COR-L47 (cell line): ENCODE data around the gene UGCG.
"Not testable (repeated sequence)": the region's sequence is repeated elsewhere in the genome, so short reads cannot be mapped to it uniquely, and the experiment has no call there.

Experiments used
- DNase-seq: peaks from one replicate; lab custom pipeline; 2025; lab: John Stamatoyannopoulos, UW

UGCG gene

DNA sequence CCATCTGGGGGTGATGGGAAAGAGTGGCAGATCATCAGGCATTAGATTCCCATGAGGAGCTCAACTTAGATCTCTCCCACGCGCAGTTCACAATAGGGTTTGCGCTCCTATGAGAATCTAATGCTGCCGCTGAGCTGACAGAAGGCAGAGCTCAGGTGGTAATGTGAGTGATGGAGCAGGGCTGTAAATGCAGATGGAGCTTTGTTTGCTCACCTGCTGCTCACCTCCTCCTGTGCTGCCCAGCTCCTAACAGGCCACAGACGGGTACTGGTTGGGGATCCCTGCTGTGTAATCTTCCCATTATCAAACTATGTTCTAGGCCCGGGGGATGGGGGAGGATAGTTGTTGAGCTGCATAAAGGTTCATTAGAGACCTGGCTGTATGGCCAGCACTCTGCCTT lies 58.4 kb downstream of the UGCG start:
- DNase-seq: peak; percentile 92

GRCh38 chr9:111957856-111958631 lies 61.4 kb downstream of the UGCG start:
- DNase-seq: no peak

DNA sequence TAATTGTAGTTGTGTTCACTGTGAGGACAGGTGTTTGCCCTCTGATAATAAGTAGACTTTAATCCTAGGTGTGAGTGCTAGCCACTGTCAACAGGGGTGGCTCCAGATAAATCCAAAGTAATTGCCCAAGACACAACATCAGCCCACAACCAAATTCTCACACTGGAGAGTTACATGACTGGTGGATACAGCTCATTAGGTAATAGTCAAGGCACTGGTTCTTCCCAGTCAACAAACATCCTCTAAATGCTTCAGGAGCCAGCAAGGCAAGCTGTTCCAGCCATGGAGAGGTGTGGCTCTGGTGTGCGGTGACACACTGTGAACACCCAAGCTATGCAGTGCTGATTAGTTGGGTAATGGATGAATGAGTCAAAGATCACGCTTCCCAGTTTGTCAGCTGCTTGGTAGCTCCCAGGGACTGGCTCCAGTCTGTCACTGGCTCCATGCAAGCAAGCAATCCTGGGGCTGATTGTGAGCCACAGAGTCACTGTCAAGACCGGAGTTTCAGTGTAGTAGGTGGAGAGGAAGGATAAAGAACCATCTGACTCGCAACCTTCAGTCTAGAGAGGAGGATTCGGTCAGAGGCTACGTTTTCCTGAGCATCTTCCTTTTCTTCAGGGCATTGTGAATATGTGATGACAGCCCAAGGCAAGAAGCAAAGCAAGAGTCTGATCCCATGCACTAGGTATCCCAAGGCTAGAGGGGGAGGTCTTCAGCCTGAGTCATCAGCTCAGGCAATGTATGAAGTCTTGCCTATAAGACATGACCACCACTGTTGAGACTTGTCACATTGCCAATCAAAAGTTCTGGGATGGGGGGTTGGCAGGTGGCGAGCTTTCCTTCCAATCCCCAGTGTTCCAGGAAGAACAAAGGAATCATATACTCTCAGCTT lies 63.1 kb downstream of the UGCG start:
- DNase-seq: no peak

- not testable (repeated sequence) for DNase-seq
Observed at GRCh38 chr9:111960485-111960884, 63.9 kb downstream of the UGCG start.

- peak; percentile 24 for DNase-seq
Observed at GRCh38 chr9:111961009-111961408, 64.4 kb downstream of the UGCG start.

- DNase-seq: peak; percentile 86
Observed at GRCh38 chr9:111961575-111961974, 65.0 kb downstream of the UGCG start.

DNA sequence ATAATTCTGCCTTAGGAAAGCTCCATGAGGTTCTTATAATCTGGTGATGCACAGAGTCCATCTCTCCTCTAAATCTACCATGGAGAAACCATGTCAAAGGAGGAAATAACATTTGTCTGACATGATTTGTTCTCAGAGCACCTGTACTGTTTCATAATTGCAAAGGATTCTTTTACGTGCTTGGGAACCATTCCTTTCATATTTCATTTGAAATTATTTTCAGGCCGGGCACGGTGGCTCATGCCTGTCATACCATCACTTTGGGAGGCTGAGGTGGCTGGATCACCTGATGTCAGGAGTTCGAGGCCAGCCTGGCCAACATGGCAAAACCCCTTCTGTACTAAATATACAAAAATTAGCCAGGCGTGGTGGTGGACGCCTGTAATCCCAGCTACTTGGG lies 65.4 kb downstream of the UGCG start:
- DNase-seq: no peak

DNA sequence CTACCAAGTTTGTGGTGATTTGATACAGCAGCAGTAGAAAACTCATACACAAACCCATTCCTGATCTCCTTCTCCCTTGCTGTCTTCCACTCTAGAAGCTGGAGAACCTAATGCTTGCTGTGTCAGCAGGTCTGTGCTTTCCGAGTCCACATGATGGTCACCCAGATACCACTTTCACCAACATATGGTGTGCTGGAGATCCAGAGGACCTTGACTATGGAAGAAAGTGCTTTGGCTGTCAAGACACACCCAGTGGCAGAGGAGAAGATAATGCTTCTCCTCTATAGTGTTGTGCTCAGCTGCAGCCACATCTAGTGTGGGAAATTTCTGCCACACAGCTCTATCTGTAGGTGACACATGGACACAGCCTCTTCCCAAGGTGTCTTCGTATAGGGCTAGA lies 67.4 kb downstream of the UGCG start:
- no peak for DNase-seq

DNA sequence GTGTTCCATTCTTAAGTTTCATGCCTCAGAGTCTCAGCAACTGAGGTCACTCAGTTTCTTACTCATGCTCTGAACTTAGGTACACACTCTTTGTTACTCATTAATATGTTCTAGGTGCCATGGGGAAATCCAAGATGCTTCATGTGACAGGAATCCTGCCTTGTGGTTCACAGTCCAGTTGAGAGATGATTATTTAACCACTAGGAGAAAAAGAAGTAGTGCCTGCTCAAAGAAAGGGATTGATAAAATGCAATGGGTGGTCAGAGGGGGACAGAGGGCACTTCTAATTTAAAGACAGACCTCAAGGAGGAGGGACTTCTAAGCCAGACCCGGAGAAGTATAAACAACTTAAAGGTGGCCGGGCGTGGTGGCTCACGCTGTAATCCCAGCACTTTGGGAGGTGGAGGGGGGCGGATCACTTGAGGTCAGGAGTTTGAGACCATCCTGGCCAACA lies 69.0 kb downstream of the UGCG start:
- DNase-seq: no peak

DNA sequence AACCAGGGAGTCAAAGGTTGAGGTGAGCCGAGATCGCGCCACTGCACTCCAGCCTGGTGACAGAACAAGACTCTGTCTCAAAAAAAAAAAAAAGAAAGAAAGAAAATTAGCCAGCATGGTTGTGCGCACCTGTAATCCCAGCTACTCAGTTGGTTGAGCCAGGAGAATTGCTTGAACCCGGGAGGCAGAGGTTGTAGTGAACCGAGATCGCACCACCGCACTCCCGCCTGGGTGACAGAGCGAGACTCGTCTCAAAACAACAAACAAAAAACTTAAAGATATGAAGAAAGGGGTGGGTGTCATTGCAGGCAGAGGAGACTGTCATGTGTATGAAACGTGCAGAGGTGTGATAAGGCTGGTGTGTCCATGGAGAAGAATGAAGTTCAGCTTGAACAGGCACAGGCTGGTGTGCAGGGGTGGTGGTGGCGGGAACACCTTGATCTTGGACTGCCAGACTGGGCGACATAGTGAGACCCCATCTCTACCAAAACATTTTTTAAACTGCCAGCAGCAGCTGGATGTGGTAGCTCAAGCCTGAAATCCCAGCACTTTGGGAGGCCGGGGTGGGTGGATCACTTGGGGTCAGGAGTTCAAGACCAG lies 69.6 kb downstream of the UGCG start:
- no peak for DNase-seq

- no peak for DNase-seq
Observed at GRCh38 chr9:111966861-111967291, 70.3 kb downstream of the UGCG start.

DNA sequence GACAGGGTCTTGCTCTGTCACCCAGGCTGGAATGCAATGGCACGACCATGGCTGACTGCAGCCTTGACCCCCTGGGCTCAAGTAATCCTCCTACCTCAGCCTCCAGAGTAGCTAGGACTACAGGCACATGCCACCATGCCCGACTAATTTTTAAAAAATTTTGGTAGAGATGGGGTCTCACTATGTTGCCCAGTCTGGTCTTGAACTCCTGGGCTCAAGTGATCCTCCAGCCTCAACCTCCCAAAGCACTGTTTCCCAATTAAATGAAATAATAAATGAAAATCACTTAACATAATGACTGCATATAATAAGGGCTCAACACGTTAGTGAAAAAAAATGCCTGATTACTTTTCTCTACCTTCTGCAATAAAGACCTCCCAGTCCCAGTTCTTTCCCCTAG lies 71.0 kb downstream of the UGCG start:
- DNase-seq: no peak

DNA sequence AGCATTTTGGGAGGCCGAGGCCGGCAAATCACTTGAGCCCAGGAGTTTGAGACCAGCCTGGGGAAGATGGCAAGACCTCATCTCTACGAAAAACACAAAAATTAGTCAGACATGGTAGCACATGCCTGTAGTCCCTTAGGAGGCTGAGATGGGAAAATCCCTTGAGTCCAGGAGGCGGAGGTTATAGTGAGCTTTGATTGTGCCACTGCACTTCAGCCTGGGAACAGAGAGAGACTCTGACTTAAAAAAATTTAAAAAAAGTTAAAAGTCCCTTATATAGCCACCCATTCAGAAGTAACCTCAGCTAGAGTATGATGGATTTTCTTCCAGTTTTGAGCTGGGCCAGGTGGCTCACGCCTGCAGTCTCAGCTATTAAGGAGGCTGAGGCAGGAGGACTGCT lies 72.4 kb downstream of the UGCG start:
- DNase-seq: no peak

DNA sequence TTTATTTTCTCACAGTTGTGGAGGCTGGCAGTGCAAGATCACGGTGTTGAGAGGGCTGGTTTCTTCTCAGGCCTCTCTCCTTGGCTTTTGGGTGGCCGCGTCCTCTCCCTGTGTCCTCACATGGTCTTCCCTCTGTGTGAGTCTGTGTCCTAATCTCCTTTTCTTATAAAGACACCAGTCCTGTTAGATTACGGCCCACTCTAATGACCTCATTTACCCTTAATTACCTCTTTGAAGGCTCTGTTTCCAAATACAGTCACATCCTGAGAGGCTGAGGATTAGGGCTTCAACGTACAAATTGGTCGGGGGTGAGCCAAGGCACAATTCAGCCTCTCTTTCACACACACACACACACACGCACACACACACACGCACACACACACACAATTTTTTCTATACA lies 73.0 kb downstream of the UGCG start:
- no peak for DNase-seq

DNA sequence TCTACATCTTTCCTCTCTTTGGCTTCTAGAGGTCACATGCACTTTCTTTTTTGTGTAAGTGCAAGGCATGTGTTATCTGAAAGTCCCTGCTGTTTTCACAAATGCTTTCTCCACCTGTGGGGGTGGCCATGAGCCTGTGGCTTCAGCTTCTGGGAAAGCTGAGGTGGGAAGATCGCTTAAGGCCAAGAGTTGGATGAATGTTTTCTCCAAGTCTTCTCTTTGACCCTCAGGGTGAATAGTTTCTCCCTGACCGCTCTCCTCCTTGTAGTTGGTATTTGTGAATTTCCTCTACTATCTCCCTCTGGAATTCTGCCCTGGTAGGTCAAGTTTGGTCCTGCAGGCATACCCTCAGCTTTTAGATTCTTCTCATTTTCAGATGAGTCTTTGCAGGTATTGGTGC lies 74.2 kb downstream of the UGCG start:
- no peak for DNase-seq

GRCh38 chr9:111974092-111974681 lies 77.6 kb downstream of the UGCG start:
- DNase-seq: no peak

- peak; percentile 25 for DNase-seq
Observed at GRCh38 chr9:111975709-111976108, 79.1 kb downstream of the UGCG start.

DNA sequence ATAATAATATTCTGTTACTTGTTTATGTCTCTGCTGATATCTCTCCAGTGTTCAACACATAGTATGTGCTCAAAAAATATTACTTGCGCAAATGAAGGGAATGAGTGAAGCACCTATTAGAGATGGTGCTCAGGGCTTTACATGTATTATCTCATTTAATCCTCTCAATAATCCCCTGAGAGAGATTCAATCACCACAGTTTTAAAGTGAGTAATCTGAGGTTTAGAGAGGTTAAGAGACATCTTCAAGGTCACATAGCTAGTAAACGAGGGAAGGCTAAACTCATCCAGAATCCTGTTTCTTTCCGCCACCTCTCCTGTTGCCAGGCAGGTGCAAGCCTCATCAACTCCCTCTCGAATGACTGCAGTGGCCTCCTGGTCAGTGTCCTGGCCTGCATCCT lies 82.0 kb downstream of the UGCG start:
- DNase-seq: no peak

- no peak for DNase-seq
Observed at GRCh38 chr9:111979561-111979960, 82.9 kb downstream of the UGCG start.

DNA sequence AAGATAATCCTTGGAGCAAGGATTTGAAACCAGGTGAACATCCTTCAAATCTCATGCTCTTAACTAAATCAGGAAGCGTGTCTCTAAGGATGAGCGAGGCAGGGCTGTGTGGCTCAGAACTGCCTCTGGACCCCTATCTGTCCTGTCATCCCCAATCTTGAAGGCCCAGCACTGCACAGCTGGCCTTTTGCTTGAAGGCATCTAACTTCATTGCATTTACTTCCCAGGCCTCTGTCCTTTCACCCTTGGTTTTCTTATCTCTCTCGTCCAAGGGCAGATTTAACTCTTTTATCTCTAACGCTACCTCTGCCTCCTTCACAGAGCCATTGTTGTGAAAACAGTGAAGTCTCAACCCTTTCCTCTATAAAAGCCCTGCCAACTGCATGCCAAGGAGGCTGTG lies 83.8 kb downstream of the UGCG start:
- no peak for DNase-seq

GRCh38 chr9:111983484-111983908 lies 86.9 kb downstream of the UGCG start:
- no peak for DNase-seq

- DNase-seq: no peak
Observed at GRCh38 chr9:111984086-111984802, 87.6 kb downstream of the UGCG start.
